Liver (tissue), 9 donors: ENCODE measurements around the gene TMEM245. TPM values are rescaled to one million over a fixed set of nuclear protein-coding genes. Genes with fewer than 3 reads are reported as not detected.

ENCODE experiments used
- DNase-seq: peaks from one replicate; pipeline ENCODE4 v3.0.0-alpha.2; 2017; ENCODE audit warnings: low spot score
- H3K27ac ChIP-seq, 2 donors: one replicate each; pipeline ENCODE4 v1.7.0; 2013; ENCODE audit warnings: inconsistent platforms in 2 of 2, low read length in 2 of 2, control low read depth in 1 of 2, low read depth in 1 of 2, mild to moderate bottlenecking in 1 of 2
- H3K27me3 ChIP-seq, 4 donors: one replicate each; pipeline versions ENCODE4 v1.6.1 to v1.7.0; 2013; ENCODE audit warnings: low read length in 3 of 4, inconsistent platforms in 1 of 4, mild to moderate bottlenecking in 1 of 4, moderate library complexity in 1 of 4; ENCODE audit not compliant: control insufficient read depth in 4 of 4, insufficient read depth in 4 of 4
- H3K36me3 ChIP-seq, 4 donors: one replicate each; pipeline versions ENCODE4 v1.6.1 to v1.7.0; 2013; ENCODE audit warnings: low read length in 3 of 4, mild to moderate bottlenecking in 3 of 4, low read depth in 1 of 4, moderate library complexity in 1 of 4; ENCODE audit not compliant: control insufficient read depth in 4 of 4, insufficient read depth in 3 of 4
- H3K4me1 ChIP-seq, 4 donors: one replicate each; pipeline versions ENCODE4 v1.6.1 to v1.7.0; 2013; ENCODE audit warnings: low read length in 3 of 4, mild to moderate bottlenecking in 3 of 4, moderate library complexity in 1 of 4; ENCODE audit not compliant: control insufficient read depth in 4 of 4, insufficient read depth in 4 of 4
- H3K4me3 ChIP-seq, 3 donors: one replicate each; pipeline versions ENCODE4 v1.6.1 to v1.7.0; 2013; ENCODE audit warnings: low read length in 3 of 3, control low read depth in 1 of 3, low read depth in 1 of 3, mild to moderate bottlenecking in 1 of 3
- H3K9ac ChIP-seq, 2 donors: one replicate each; pipeline ENCODE4 v1.7.0; 2013; ENCODE audit warnings: low read length in 2 of 2, mild to moderate bottlenecking in 2 of 2, moderate library complexity in 2 of 2, control low read depth in 1 of 2, low read depth in 1 of 2
- H3K9me3 ChIP-seq, 4 donors: one replicate each; pipeline versions ENCODE4 v1.6.1 to v1.7.0; 2013; ENCODE audit warnings: low read length in 3 of 4; ENCODE audit not compliant: control insufficient read depth in 4 of 4
- FOXA1 ChIP-seq: IDR thresholded peaks from 2 replicates; pipeline ENCODE4 v1.6.1; 2016; ENCODE audit warnings: antibody characterized with exemption
- FOXA2 ChIP-seq: IDR thresholded peaks from 2 replicates; pipeline ENCODE4 v1.6.1; 2016; ENCODE audit warnings: antibody characterized with exemption
- GABPA ChIP-seq, 2 donors: IDR thresholded peaks in 1 of 2; conservative IDR thresholded peaks in 1 of 2; 2 replicates each; pipeline ENCODE4 v1.6.1; 2016; ENCODE audit warnings: antibody characterized with exemption in 2 of 2, mild to moderate bottlenecking in 1 of 2, moderate library complexity in 1 of 2
- HNF4A ChIP-seq, 2 donors: conservative IDR thresholded peaks; 2 replicates each; pipeline ENCODE4 v1.6.1; 2016; ENCODE audit warnings: antibody characterized with exemption in 2 of 2, mild to moderate bottlenecking in 2 of 2
- HNF4G ChIP-seq: IDR thresholded peaks from 2 replicates; pipeline ENCODE4 v1.6.1; 2016; ENCODE audit warnings: antibody characterized with exemption
- JUND ChIP-seq, 2 donors: IDR thresholded peaks; 2 replicates each; pipeline ENCODE4 v1.6.1; 2016; ENCODE audit warnings: antibody characterized with exemption in 2 of 2
- NR2F2 ChIP-seq: IDR thresholded peaks from 2 replicates; pipeline ENCODE4 v1.6.1; 2016; ENCODE audit warnings: antibody characterized with exemption
- RAD21 ChIP-seq, 2 donors: IDR thresholded peaks; 2 replicates each; pipeline ENCODE4 v1.6.1; 2016; ENCODE audit warnings: antibody characterized with exemption in 2 of 2, mild to moderate bottlenecking in 2 of 2
- RXRA ChIP-seq, 2 donors: IDR thresholded peaks; 2 replicates each; pipeline ENCODE4 v1.6.1; 2017 to 2018; ENCODE audit warnings: antibody characterized with exemption in 2 of 2, mild to moderate bottlenecking in 1 of 2
- SP1 ChIP-seq: IDR thresholded peaks from 2 replicates; pipeline ENCODE4 v1.6.1; 2018; ENCODE audit warnings: antibody characterized with exemption, mild to moderate bottlenecking
- TAF1 ChIP-seq: conservative IDR thresholded peaks from 2 replicates; pipeline ENCODE4 v1.6.1; 2016; ENCODE audit warnings: antibody characterized with exemption, mild to moderate bottlenecking
- YY1 ChIP-seq: IDR thresholded peaks from 2 replicates; pipeline ENCODE4 v1.6.1; 2016; ENCODE audit warnings: antibody characterized with exemption, mild to moderate bottlenecking
- WGBS: extraction: QIAGEN DNeasy Blood & Tissue Kit; methylation state at CpG from one replicate; pipeline ENCODE4 v1.1.7; 2013; 5-methylcytosine and 5-hydroxymethylcytosine counted together
- polyA plus RNA-seq, 2 donors: library from polyadenylated mRNA; stranded (reverse) in 1 of 2; unstranded in 1 of 2; fragments of 200-250 nt in 1 of 2; fragments of >200 nt in 1 of 2; fragmentation: Nextera tagmentation in 1 of 2; extraction: Ambion mirVana in 1 of 2; gene quantifications; one replicate each; pipeline versions ENCODE4 v1.2.1 to v1.2.3, GENCODE V29; 2013 to 2015
- total RNA-seq, 2 donors: library from RNA; depleted of rRNA; stranded (reverse); fragments of >200 nt; gene quantifications; one replicate each; pipeline ENCODE4 v1.2.3, GENCODE V29; 2014
- TF ChIP-seq, protein P1 (sequence below): IDR thresholded peaks from 2 replicates; pipeline ENCODE4 v1.6.1; 2016; ENCODE audit warnings: antibody characterized with exemption
- TF ChIP-seq, protein P2 (sequence below): IDR thresholded peaks from 2 replicates; pipeline ENCODE4 v1.6.1; 2016; ENCODE audit warnings: antibody characterized with exemption
- TF ChIP-seq, protein P3 (sequence below): fragments of 150-350 bp; IDR thresholded peaks from 2 replicates; pipeline ENCODE4 v1.5.1; 2017; ENCODE audit warnings: improper control_type of control experiment, low read depth, low read length; ENCODE audit not compliant: missing input control
- donor health status: healthy.
- donor health status: healthy.
- donor health status: healthy.
- donor health status: healthy.
- donor health status: healthy.

Gene TMEM245
- total and polyA plus RNA-seq, 4 donors: 13.7 to 75.3 (median 31.2) TPM

DNA sequence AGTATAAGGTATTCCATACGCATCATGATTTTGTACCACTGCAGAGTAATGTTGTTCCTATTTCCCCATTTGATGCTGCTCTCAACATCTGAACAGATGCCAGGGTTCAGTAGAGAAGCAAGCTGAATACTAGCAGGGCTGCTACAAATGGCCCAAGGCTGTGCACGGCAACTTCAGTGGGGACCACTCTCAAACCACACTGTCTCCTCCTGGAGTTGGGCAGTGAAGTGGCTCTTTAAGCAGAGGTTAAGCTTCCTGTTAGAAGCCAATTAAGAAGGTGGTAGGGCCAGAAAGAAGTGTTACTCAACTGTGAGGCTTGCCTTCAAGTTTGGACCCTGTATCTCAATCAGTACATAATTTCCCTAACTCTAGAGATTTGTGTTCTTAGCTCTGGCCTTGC is 32.0 kb downstream of the TMEM245 start:
- WGBS: 96% methylated on average over 2 of the region's 2 CpGs
- TF ChIP-seq HNF4G (no peak), FOXA2 (no peak), JUND (IDR thresholded peaks at IDR 0.05) (no peak), RAD21 (IDR thresholded peaks at IDR 0.05) (no peak), HNF4A (conservative IDR thresholded peaks at IDR 0.05) (no peak), TAF1 (no peak), YY1 (no peak), SP1 (no peak), NR2F2 (no peak)
- TF ChIP-seq, protein P1, sequence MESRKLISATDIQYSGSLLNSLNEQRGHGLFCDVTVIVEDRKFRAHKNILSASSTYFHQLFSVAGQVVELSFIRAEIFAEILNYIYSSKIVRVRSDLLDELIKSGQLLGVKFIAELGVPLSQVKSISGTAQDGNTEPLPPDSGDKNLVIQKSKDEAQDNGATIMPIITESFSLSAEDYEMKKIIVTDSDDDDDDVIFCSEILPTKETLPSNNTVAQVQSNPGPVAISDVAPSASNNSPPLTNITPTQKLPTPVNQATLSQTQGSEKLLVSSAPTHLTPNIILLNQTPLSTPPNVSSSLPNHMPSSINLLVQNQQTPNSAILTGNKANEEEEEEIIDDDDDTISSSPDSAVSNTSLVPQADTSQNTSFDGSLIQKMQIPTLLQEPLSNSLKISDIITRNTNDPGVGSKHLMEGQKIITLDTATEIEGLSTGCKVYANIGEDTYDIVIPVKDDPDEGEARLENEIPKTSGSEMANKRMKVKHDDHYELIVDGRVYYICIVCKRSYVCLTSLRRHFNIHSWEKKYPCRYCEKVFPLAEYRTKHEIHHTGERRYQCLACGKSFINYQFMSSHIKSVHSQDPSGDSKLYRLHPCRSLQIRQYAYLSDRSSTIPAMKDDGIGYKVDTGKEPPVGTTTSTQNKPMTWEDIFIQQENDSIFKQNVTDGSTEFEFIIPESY: no peak
- H3K27me3 ChIP-seq: no peaks in the 10 kb centered on the region
- H3K27ac ChIP-seq: no peak overlapping the region
- H3K9ac ChIP-seq: no peak overlapping the region
- no peak for DNase-seq
- H3K4me3 ChIP-seq: no peak overlapping the region
- H3K4me1 ChIP-seq: no peaks in the 10 kb centered on the region
- no peaks in the 10 kb centered on the region for H3K9me3 ChIP-seq
- H3K36me3 ChIP-seq: peaks cover 7 to 32% (median 25%) of the 10 kb centered on the region in 4 donors

DNA sequence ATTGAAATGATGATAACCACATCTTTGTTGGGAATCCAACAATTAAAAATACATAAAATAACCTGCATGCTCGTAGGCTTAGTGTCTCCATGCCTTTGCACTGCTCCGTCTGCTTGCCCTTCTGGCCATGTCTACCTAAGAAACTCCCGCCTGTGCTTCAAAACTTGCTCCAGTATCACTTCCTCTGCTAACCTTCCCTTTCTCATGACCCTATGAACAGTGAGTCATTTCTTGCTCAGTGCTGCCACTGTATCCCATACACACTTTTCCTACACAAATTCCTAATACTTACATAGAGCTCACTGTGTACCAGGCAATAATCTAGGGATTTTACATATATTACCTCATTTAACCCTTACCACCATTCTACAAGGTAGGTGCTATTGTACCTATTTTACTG is 33.5 kb downstream of the TMEM245 start:
- H3K4me3 ChIP-seq: no peak overlapping the region
- H3K4me1 ChIP-seq: peaks cover 0 to 12% (median 6%) of the 10 kb centered on the region in 4 donors
- no peak for TF ChIP-seq FOXA2
- no peak for TF ChIP-seq GABPA (IDR thresholded peaks at IDR 0.05 in 1 of 2, conservative IDR thresholded peaks at IDR 0.05 in 1 of 2)
- TF ChIP-seq RXRA (IDR thresholded peaks at IDR 0.05): no peak
- TF ChIP-seq FOXA1: no peak
- TF ChIP-seq HNF4G: no peak
- H3K9ac ChIP-seq: no peak overlapping the region
- peaks cover 6 to 29% (median 18%) of the 10 kb centered on the region in 4 donors for H3K36me3 ChIP-seq
- no peak overlapping the region for H3K27ac ChIP-seq
- DNase-seq: no peak
- H3K9me3 ChIP-seq: no peaks in the 10 kb centered on the region
- 91% methylated on average over 3 of the region's 3 CpGs for WGBS
- H3K27me3 ChIP-seq: no peaks in the 10 kb centered on the region

DNA sequence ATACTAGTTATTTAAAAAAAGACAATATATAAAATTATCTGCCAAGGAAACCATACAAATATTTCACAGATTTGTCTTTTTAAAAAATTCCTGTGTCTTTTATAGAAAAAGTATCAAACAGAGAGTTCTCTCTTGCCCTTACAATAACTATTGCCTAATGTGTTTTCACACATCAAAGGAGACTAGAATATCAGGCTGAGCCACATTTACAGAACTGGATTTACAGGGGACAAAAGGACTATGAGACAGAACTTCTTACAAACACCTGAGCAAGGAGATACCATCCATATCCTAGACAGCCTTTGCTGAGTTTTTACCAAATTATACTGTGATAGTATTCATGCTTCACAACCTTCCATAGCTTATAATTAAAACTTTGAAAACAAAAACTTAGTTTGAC is 34.2 kb downstream of the TMEM245 start:
- H3K9me3 ChIP-seq: no peaks in the 10 kb centered on the region
- TF ChIP-seq SP1 (no peak), TAF1 (no peak), RXRA (IDR thresholded peaks at IDR 0.05) (no peak), FOXA1 (no peak), NR2F2 (no peak), JUND (IDR thresholded peaks at IDR 0.05) (no peak)
- TF ChIP-seq, protein P2, sequence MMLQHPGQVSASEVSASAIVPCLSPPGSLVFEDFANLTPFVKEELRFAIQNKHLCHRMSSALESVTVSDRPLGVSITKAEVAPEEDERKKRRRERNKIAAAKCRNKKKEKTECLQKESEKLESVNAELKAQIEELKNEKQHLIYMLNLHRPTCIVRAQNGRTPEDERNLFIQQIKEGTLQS: no peak
- TF ChIP-seq, protein P3, sequence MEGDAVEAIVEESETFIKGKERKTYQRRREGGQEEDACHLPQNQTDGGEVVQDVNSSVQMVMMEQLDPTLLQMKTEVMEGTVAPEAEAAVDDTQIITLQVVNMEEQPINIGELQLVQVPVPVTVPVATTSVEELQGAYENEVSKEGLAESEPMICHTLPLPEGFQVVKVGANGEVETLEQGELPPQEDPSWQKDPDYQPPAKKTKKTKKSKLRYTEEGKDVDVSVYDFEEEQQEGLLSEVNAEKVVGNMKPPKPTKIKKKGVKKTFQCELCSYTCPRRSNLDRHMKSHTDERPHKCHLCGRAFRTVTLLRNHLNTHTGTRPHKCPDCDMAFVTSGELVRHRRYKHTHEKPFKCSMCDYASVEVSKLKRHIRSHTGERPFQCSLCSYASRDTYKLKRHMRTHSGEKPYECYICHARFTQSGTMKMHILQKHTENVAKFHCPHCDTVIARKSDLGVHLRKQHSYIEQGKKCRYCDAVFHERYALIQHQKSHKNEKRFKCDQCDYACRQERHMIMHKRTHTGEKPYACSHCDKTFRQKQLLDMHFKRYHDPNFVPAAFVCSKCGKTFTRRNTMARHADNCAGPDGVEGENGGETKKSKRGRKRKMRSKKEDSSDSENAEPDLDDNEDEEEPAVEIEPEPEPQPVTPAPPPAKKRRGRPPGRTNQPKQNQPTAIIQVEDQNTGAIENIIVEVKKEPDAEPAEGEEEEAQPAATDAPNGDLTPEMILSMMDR: no peak
- H3K27ac ChIP-seq: no peak overlapping the region
- H3K27me3 ChIP-seq: no peaks in the 10 kb centered on the region
- H3K4me3 ChIP-seq: no peak overlapping the region
- no peak overlapping the region for H3K9ac ChIP-seq
- DNase-seq: no peak
- H3K4me1 ChIP-seq: peaks cover 0 to 13% (median 6%) of the 10 kb centered on the region in 4 donors
- H3K36me3 ChIP-seq: peaks cover 6 to 22% (median 13%) of the 10 kb centered on the region in 4 donors
